ENCODE results near the gene ACLY. TPM values are rescaled to one million over a fixed set of nuclear protein-coding genes. Genes with fewer than 3 reads are reported as not detected.

ACLY gene
- total and polyA plus RNA-seq, 10 of the 15 experiments (the other 5 are each of a cell fraction or from before 2014, with no cell fraction given) = 32.6 to 224 (median 114) TPM

DNA sequence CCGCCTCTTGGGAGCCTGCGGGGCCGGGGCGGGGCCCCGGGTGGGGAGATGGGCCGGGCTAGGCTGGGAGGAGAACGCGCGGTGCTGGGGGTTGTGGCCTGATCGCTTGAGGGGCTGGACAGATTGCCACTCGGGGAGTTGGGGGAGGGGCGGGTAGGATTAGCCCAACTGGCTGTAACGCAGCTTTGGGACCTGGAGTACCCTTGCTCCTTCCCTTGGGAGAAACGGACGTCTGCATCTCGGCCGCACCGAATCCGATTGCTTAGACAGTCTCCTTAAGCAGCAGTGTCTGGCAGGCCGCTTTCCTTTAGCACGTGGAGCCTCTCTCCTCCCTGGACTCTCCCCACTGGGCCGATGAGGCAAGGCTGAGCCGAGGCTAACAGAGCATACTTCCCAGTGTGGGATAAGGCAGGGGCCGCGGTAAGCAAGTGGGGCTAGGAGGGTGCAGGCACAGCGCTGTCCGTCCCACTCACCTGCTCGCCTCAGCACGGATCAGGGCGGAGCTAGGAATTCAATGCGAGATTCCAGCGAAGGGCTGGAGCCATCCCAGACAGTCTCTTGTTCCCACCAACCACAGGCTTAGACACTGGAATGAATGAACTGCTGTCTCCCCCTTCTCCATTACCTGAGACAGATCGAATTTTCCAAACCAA lies 540 bp upstream of the ACLY start:
- Histone ChIP-seq H3K9me3 (replicated peaks; ENCODE audit: control insufficient read depth, insufficient read depth, low read length) (no peaks in the 10 kb centered on the region), H4K20me1 (ENCODE audit: control insufficient read depth, insufficient read depth) (peaks cover 3% of the 10 kb centered on the region; the same call in 1 of the 2 replicates), H3K4me1 (ENCODE audit: control insufficient read depth, insufficient read depth, low read length) (peaks cover 19% of the 10 kb centered on the region), H3K4me2 (ENCODE audit: control insufficient read depth, insufficient read depth) (peak overlapping the region; percentile 53), H2AFZ (ENCODE audit: control insufficient read depth, low read depth, low read length) (peak overlapping the region; percentile 65), H3K79me2 (ENCODE audit: control insufficient read depth, insufficient read depth, low read length) (peaks cover 45% of the 10 kb centered on the region), H3K9ac (ENCODE audit: control insufficient read depth, insufficient read depth, low read length) (no peak overlapping the region; the same call in 1 of the 2 replicates), H3K27ac (ENCODE audit: control insufficient read depth, insufficient read depth) (peak overlapping the region; percentile 9; the same call in 1 of the 2 replicates), H3K36me3 (ENCODE audit: control insufficient read depth in 2 of 2, insufficient read depth in 2 of 2, low read length in 1 of 2) (peaks cover 0 to 5% of the 10 kb centered on the region in 2 experiments; a peak in 2 of 4 replicates), H3K27me3 (replicated peaks in 1 of 2; ENCODE audit: control insufficient read depth in 2 of 2, insufficient read depth in 2 of 2, low read length in 1 of 2) (no peaks in the 10 kb centered on the region), H3K4me3 (peak overlapping the region; percentile 67; the same call in 1 of the 2 replicates)
- TF ChIP-seq, protein P1, sequence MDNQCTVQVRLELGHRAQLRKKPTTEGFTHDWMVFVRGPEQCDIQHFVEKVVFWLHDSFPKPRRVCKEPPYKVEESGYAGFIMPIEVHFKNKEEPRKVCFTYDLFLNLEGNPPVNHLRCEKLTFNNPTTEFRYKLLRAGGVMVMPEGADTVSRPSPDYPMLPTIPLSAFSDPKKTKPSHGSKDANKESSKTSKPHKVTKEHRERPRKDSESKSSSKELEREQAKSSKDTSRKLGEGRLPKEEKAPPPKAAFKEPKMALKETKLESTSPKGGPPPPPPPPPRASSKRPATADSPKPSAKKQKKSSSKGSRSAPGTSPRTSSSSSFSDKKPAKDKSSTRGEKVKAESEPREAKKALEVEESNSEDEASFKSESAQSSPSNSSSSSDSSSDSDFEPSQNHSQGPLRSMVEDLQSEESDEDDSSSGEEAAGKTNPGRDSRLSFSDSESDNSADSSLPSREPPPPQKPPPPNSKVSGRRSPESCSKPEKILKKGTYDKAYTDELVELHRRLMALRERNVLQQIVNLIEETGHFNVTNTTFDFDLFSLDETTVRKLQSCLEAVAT (IDR thresholded peaks at IDR 0.05) = 0 out of 2 replicates have a peak, but pooled peaks have one; percentile 31
- TF ChIP-seq RB1 (IDR thresholded peaks at IDR 0.05; ENCODE audit: borderline replicate concordance) (no peak), POLR2AphosphoS2 (IDR thresholded peaks at IDR 0.05; ENCODE audit: low read depth, low read length) (0 out of 2 replicates have a peak, but pooled peaks have one; percentile 4), MEF2B (IDR thresholded peaks at IDR 0.05; ENCODE audit: partially characterized antibody, poor library complexity, severe bottlenecking) (peak; percentile 54), SRF (IDR thresholded peaks at IDR 0.05; ENCODE audit: low read depth in 2 of 2, low read length in 2 of 2) (0 out of 4 replicates have a peak, but pooled peaks of 1 of the 2 experiments have one; percentile 58)
- ATAC-seq (peak; percentile 31), DNase-seq (ENCODE audit: low read depth, low spot score) (peak; percentile 75), FAIRE-seq (peak; percentile 31)
- ChIA-PET POLR2A (interaction anchor here (0.6 to 4.2 kb wide), 5 partner anchors 10 to 133 kb away, joined by 3 to 52 read pairs (median 4); partner anchors contain the start of genes CNP, DNAJC7, JUP and ODAD4), RAD21 (ENCODE audit: unreplicated experiment) (interaction anchor here (1.4 to 3.0 kb wide), 5 partner anchors 10 to 194 kb away, joined by 4 to 23 read pairs (median 11); partner anchors contain the start of genes CNP, DNAJC7 and ODAD4), SMC1A (ENCODE audit: uncharacterized antibody, unreplicated experiment) (interaction anchor here (2.7 kb wide), 1 partner anchor 10 kb away, joined by 19 read pairs; the partner anchor contains the start of gene ODAD4), CTCF (interaction anchor here (0.8 to 2.1 kb wide), 3 partner anchors 11 to 98 kb away, joined by 3 to 16 read pairs (median 4); partner anchors contain the start of genes DNAJC7 and ODAD4)
- no TSS peak for BruUV-seq (replicated peaks)
- in situ Hi-C loops (cut with MboI) (no loop called here), intact Hi-C loops (cut with micrococcal nuclease; ENCODE audit: unreplicated experiment) (no loop called here)
- 2% methylated on average over 30 of the region's 33 CpGs for WGBS (ENCODE audit: insufficient coverage, insufficient replicate concordance, low lambda C conversion rate, missing lambda C conversion rate)

Data from GM12878 (cell line).